IPS DF 4.7 (cell line): ENCODE measurements around the gene CCDC13.

Source experiments
- DNase-seq: peaks from one replicate; pipeline ENCODE4 v3.0.0-alpha.2; 2013; ENCODE audit warnings: low spot score; ENCODE audit errors: extremely low read depth

Gene CCDC13

GRCh38 chr3:42799376-42799775, 26.3 kb upstream of the CCDC13 start:
- DNase-seq, result no peak

GRCh38 chr3:42796332-42796885, 23.4 kb upstream of the CCDC13 start:
- DNase-seq, result no peak

GRCh38 chr3:42795621-42796181, 22.6 kb upstream of the CCDC13 start:
- no peak for DNase-seq

GRCh38 chr3:42790714-42791229, 17.7 kb upstream of the CCDC13 start:
- DNase-seq, result no peak

GRCh38 chr3:42786631-42787030, 13.6 kb upstream of the CCDC13 start:
- no peak for DNase-seq

GRCh38 chr3:42786212-42786611, 13.2 kb upstream of the CCDC13 start:
- no peak for DNase-seq

- DNase-seq, result peak; percentile 69
Measured at GRCh38 chr3:42780892-42781700, 8.0 kb upstream of the CCDC13 start.

GRCh38 chr3:42780398-42780797, 7.3 kb upstream of the CCDC13 start:
- DNase-seq, result no peak

- DNase-seq, result no peak
Measured at GRCh38 chr3:42778644-42779043, 5.6 kb upstream of the CCDC13 start.

GRCh38 chr3:42773409-42773751, 327 bp upstream of the CCDC13 start:
- no peak for DNase-seq

GRCh38 chr3:42771271-42771670, 1.8 kb downstream of the CCDC13 start:
- no peak for DNase-seq

- DNase-seq, result no peak
Measured at GRCh38 chr3:42769477-42770131, 3.4 kb downstream of the CCDC13 start.

- no peak for DNase-seq
Measured at GRCh38 chr3:42764561-42765295, 8.3 kb downstream of the CCDC13 start.

- no peak for DNase-seq
Measured at GRCh38 chr3:42764115-42764514, 8.9 kb downstream of the CCDC13 start.

GRCh38 chr3:42763021-42763420, 10.0 kb downstream of the CCDC13 start:
- no peak for DNase-seq

GRCh38 chr3:42762046-42762724, 10.9 kb downstream of the CCDC13 start:
- DNase-seq, result no peak

- DNase-seq, result no peak
Measured at GRCh38 chr3:42758126-42758525, 14.9 kb downstream of the CCDC13 start.

- no peak for DNase-seq
Measured at GRCh38 chr3:42756681-42757213, 16.3 kb downstream of the CCDC13 start.

GRCh38 chr3:42755681-42756578, 17.1 kb downstream of the CCDC13 start:
- DNase-seq, result no peak

GRCh38 chr3:42753757-42754156, 19.3 kb downstream of the CCDC13 start:
- no peak for DNase-seq
